Trophoblast cell (in vitro differentiated cells and primary cell): ENCODE results near the gene NAP1L4.

ENCODE experiments used
- DNase-seq, 2 donors: peaks; one replicate each; pipeline ENCODE4 v3.0.0-alpha.2; 2016
- H2AFZ ChIP-seq: 2 replicates; pipeline ENCODE4 v1.6.1; 2013; ENCODE audit warnings: low read length, moderate library complexity, mild to moderate bottlenecking; ENCODE audit not compliant: insufficient read depth, poor library complexity
- H2AK5ac ChIP-seq: 2 replicates; pipeline ENCODE4 v1.6.1; 2013; ENCODE audit warnings: mild to moderate bottlenecking, low read length
- H2BK120ac ChIP-seq: 2 replicates; pipeline ENCODE4 v1.6.1; 2013; ENCODE audit warnings: low read length, mild to moderate bottlenecking, moderate library complexity; ENCODE audit not compliant: insufficient read depth, poor library complexity
- H2BK12ac ChIP-seq: 2 replicates; pipeline ENCODE4 v1.6.1; 2013; ENCODE audit warnings: mild to moderate bottlenecking, low read length, moderate library complexity
- H2BK5ac ChIP-seq: 2 replicates; pipeline ENCODE4 v1.6.1; 2013; ENCODE audit warnings: low read length, low read depth, moderate library complexity, mild to moderate bottlenecking; ENCODE audit not compliant: poor library complexity
- H3K14ac ChIP-seq: 2 replicates; pipeline ENCODE4 v1.6.1; 2013; ENCODE audit warnings: mild to moderate bottlenecking, low read length
- H3K18ac ChIP-seq: 2 replicates; pipeline ENCODE4 v1.6.1; 2013; ENCODE audit warnings: mild to moderate bottlenecking, low read length
- H3K23ac ChIP-seq: 2 replicates; pipeline ENCODE4 v1.6.1; 2013; ENCODE audit warnings: low read length
- H3K27ac ChIP-seq: 2 replicates; pipeline ENCODE4 v1.5.1; 2013; ENCODE audit warnings: low read depth, mild to moderate bottlenecking, inconsistent platforms, low read length, moderate library complexity
- H3K27me3 ChIP-seq: 2 replicates; pipeline ENCODE4 v1.6.1; 2013; ENCODE audit warnings: inconsistent platforms, mild to moderate bottlenecking, low read length, moderate library complexity; ENCODE audit not compliant: insufficient read depth
- H3K36me3 ChIP-seq, 2 experiments: 1 replicate in 1 of 2; 2 replicates in 1 of 2; pipeline ENCODE4 v1.6.1; 2013; ENCODE audit warnings: low read length in 2 of 2, mild to moderate bottlenecking in 2 of 2, moderate library complexity in 1 of 2; ENCODE audit not compliant: insufficient read depth in 2 of 2, control insufficient read depth in 1 of 2
- H3K4ac ChIP-seq: 2 replicates; pipeline ENCODE4 v1.6.1; 2013; ENCODE audit warnings: low read depth, mild to moderate bottlenecking, low read length, moderate library complexity
- H3K4me1 ChIP-seq, 2 experiments: 1 replicate in 1 of 2; 2 replicates in 1 of 2; pipeline ENCODE4 v1.6.1; 2013; ENCODE audit warnings: low read length in 2 of 2, mild to moderate bottlenecking in 2 of 2, moderate library complexity in 1 of 2; ENCODE audit not compliant: insufficient read depth in 2 of 2, control insufficient read depth in 1 of 2
- H3K4me2 ChIP-seq: 2 replicates; pipeline ENCODE4 v1.6.1; 2013; ENCODE audit warnings: inconsistent platforms, mild to moderate bottlenecking, low read length, moderate library complexity
- H3K4me3 ChIP-seq: 2 replicates; pipeline ENCODE4 v1.5.1; 2013; ENCODE audit warnings: mild to moderate bottlenecking, low read depth, low read length, inconsistent platforms
- H3K79me1 ChIP-seq: one replicate; pipeline ENCODE4 v1.6.1; 2013; ENCODE audit warnings: low read length
- H3K79me2 ChIP-seq: 2 replicates; pipeline ENCODE4 v1.6.1; 2013; ENCODE audit warnings: low read length, mild to moderate bottlenecking; ENCODE audit not compliant: control insufficient read depth, insufficient read depth, poor library complexity
- H3K9ac ChIP-seq: 2 replicates; pipeline ENCODE4 v1.6.1; 2013; ENCODE audit warnings: mild to moderate bottlenecking, low read length
- H3K9me3 ChIP-seq: 2 replicates; pipeline ENCODE4 v1.6.1; 2013; ENCODE audit warnings: low read depth, mild to moderate bottlenecking, control low read depth, inconsistent platforms, low read length; ENCODE audit not compliant: insufficient read depth
- H4K12ac ChIP-seq: 2 replicates; pipeline ENCODE4 v1.6.1; 2013; ENCODE audit warnings: low read depth, mild to moderate bottlenecking, low read length, moderate library complexity
- H4K8ac ChIP-seq: 2 replicates; pipeline ENCODE4 v1.6.1; 2013; ENCODE audit warnings: low read depth, mild to moderate bottlenecking, low read length, moderate library complexity
- H4K91ac ChIP-seq: one replicate; pipeline ENCODE4 v1.6.1; 2013; ENCODE audit warnings: low read depth, mild to moderate bottlenecking, low read length, moderate library complexity
- WGBS: extraction: QIAGEN DNeasy Blood & Tissue Kit; methylation state at CpG from one replicate; pipeline ENCODE4 v1.1.7; 2013; ENCODE audit warnings: missing lambda C conversion rate; ENCODE audit not compliant: insufficient read length, insufficient coverage; ENCODE audit errors: extremely low coverage; 5-methylcytosine and 5-hydroxymethylcytosine counted together

Gene NAP1L4

DNA sequence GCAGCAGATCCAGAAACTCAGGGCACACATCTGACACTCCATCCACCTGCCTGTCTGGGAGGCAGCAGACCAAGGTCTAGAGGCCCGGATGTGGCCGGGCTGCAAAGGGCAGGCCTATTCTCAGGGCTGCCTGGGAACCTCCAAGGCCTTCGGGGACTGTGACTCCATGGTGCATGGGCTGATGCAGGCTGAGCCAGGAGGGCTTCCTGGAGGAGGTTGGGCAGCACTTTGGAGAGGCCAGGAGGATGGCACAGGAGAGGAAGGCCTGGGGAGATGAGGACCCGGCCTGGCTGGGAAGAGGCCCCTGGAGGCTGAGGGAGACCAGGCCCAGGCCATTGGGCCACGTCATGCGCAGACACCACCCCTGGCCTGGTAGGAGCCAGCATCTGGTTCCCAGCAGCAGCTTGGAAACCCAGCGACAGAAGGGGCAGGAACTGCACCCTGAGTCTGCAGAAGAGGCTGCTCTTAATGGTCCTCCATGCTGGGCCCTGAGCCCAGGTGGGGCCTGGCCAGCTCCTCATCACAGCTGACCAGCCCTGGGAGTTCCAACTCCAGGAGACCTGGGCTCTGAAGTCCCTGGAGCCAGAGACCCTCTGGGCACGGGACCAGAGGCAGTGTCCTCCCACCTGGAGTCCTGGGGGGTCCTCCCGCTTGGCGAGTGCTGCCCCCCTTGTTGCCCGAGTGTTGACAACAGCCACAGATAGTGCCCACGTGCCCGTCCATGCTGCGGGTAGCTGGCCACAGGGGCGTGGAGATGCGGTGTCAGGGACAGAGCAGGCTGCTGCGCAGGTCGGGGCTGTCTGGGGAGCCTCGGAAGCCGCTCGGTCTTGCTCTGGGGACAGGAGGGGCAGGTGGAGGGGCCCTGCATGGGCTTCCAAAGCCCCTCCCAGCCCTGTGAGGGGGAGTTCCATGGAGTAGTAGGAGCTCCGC is 68.4 kb downstream of the NAP1L4 start:
- Histone ChIP-seq H3K36me3 (no peaks in the 10 kb centered on the region), H3K23ac (no peak overlapping the region), H2AK5ac (no peak overlapping the region), H3K18ac (no peak overlapping the region), H2AFZ (no peak overlapping the region), H3K79me2 (no peaks in the 10 kb centered on the region), H3K4me2 (no peak overlapping the region), H3K14ac (no peak overlapping the region), H3K9me3 (peaks cover 12% of the 10 kb centered on the region), H3K27me3 (peaks cover 22% of the 10 kb centered on the region), H3K4me3 (no peak overlapping the region), H3K4ac (no peak overlapping the region), H2BK120ac (no peak overlapping the region), H4K12ac (no peak overlapping the region), H3K79me1 (no peaks in the 10 kb centered on the region), H3K27ac (no peak overlapping the region), H3K4me1 (peaks cover 0 to 3% of the 10 kb centered on the region in 2 experiments), H2BK12ac (no peak overlapping the region), H4K91ac (no peak overlapping the region), H3K9ac (no peak overlapping the region), H2BK5ac (no peak overlapping the region), H4K8ac (no peak overlapping the region)
- peak; percentile 49 to 50 for DNase-seq
- no CpG with 5 or more reads among the region's 22 CpGs for WGBS

DNA sequence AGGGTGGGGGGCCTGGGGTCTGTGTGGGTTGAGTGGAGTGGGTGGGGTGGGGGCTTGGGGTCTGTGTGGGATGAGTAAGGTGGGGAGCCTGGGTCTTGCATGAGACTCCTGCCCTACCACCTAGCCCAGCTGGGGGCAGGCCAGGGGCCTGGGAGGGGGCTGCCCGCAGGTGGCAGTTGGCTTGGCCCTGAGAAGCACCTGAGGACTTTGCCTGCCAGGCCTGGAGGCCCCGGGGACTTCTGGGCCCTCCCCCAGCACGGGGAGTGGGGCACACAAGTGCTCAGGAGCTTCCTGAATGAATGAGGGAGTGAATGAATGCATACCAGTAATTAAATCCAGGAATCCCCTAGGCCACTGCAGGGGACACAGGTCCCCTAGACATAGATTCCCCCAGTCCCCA is 69.5 kb downstream of the NAP1L4 start:
- Histone ChIP-seq H4K12ac (no peak overlapping the region), H3K14ac (no peak overlapping the region), H3K4ac (no peak overlapping the region), H3K4me3 (no peak overlapping the region), H3K36me3 (no peaks in the 10 kb centered on the region), H2BK5ac (no peak overlapping the region), H2AK5ac (no peak overlapping the region), H3K4me2 (no peak overlapping the region), H3K23ac (no peak overlapping the region), H3K4me1 (no peaks in the 10 kb centered on the region), H3K9ac (no peak overlapping the region), H3K79me1 (no peaks in the 10 kb centered on the region), H4K8ac (no peak overlapping the region), H3K18ac (no peak overlapping the region), H3K9me3 (peaks cover 10% of the 10 kb centered on the region), H2AFZ (no peak overlapping the region), H3K27ac (no peak overlapping the region), H4K91ac (no peak overlapping the region), H2BK12ac (no peak overlapping the region), H3K27me3 (peaks cover 11% of the 10 kb centered on the region), H3K79me2 (no peaks in the 10 kb centered on the region), H2BK120ac (no peak overlapping the region)
- WGBS: no CpG with 5 or more reads among the region's 3 CpGs
- no peak for DNase-seq

- Histone ChIP-seq H3K4me3 (no peak overlapping the region), H3K79me1 (no peaks in the 10 kb centered on the region), H3K27me3 (peaks cover 6% of the 10 kb centered on the region), H2AK5ac (no peak overlapping the region), H2BK120ac (no peak overlapping the region), H3K36me3 (no peaks in the 10 kb centered on the region), H2AFZ (no peak overlapping the region), H3K18ac (no peak overlapping the region), H3K9me3 (peaks cover 6% of the 10 kb centered on the region), H4K12ac (no peak overlapping the region), H4K91ac (no peak overlapping the region), H3K4ac (no peak overlapping the region), H3K23ac (no peak overlapping the region), H4K8ac (no peak overlapping the region), H3K4me2 (no peak overlapping the region), H3K27ac (no peak overlapping the region), H2BK12ac (no peak overlapping the region), H3K4me1 (no peaks in the 10 kb centered on the region), H3K14ac (no peak overlapping the region), H2BK5ac (no peak overlapping the region), H3K9ac (no peak overlapping the region), H3K79me2 (no peaks in the 10 kb centered on the region)
- no CpG with 5 or more reads among the region's 29 CpGs for WGBS
- DNase-seq: no peak
Observed at GRCh38 chr11:2921742-2922493, 70.2 kb downstream of the NAP1L4 start.

DNA sequence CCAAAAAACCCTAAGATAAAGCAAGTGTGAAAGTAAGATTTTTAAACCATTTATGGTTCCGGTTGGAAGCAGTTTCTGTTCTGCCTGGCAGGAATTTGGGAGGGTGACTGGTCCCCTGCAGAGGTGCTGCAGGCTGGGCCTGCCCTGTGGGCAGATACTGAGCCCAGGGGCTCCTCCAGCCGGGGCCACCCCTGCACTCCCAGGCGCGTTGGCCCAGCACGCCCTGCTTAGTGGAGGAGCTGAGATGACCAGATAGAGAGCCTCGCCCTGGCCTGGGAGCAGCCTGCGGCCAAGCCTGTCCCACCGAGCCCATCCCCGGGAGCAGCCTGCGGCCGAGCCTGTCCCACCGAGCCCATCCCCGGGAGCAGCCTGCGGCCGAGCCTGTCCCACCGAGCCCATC is 70.9 kb downstream of the NAP1L4 start:
- no CpG with 5 or more reads among the region's 16 CpGs for WGBS
- Histone ChIP-seq H2BK120ac (no peak overlapping the region), H3K23ac (no peak overlapping the region), H2BK12ac (no peak overlapping the region), H3K79me1 (no peaks in the 10 kb centered on the region), H2AK5ac (no peak overlapping the region), H3K4ac (no peak overlapping the region), H3K4me1 (no peaks in the 10 kb centered on the region), H3K27me3 (no peaks in the 10 kb centered on the region), H3K4me2 (no peak overlapping the region), H4K8ac (no peak overlapping the region), H3K14ac (no peak overlapping the region), H2AFZ (no peak overlapping the region), H3K9me3 (peaks cover 1% of the 10 kb centered on the region), H3K4me3 (no peak overlapping the region), H3K9ac (no peak overlapping the region), H4K91ac (no peak overlapping the region), H3K18ac (no peak overlapping the region), H3K27ac (no peak overlapping the region), H4K12ac (no peak overlapping the region), H3K79me2 (no peaks in the 10 kb centered on the region), H2BK5ac (no peak overlapping the region), H3K36me3 (no peaks in the 10 kb centered on the region)
- peak in 1 of 2 donors; percentile 21 for DNase-seq
